ENCODE results near the gene GOSR2. TPM values are rescaled to one million over a fixed set of nuclear protein-coding genes. Genes with fewer than 3 reads are reported as not detected.

The GOSR2 gene
- total RNA-seq, 1 donor from 2014 or later, result 60.2 TPM

- peak overlapping the region; percentile 16 for H3K27ac Mint-ChIP-seq
- H3K27me3 Mint-ChIP-seq, result peaks cover 78% of the 10 kb centered on the region
- H3K9me3 Mint-ChIP-seq, result no peaks in the 10 kb centered on the region
- H3K4me3 Mint-ChIP-seq, result peak overlapping the region; percentile 93
- peaks cover 17% of the 10 kb centered on the region for H3K4me1 Mint-ChIP-seq (ENCODE audit: unreplicated experiment)
- no peaks in the 10 kb centered on the region for H3K36me3 Mint-ChIP-seq
- no peak for DNase-seq (ENCODE audit: extremely low spot score, unreplicated experiment)
- no peak for TF ChIP-seq CTCF (conservative IDR thresholded peaks at IDR 0.05)
These were observed 53.8 kb downstream of the GOSR2 start for GRCh38 chr17:46976626-46977270.

GRCh38 chr17:46977348-46977747 is 54.4 kb downstream of the GOSR2 start:
- Mint-ChIP-seq H3K27ac (peak overlapping the region; percentile 16), H3K9me3 (no peaks in the 10 kb centered on the region), H3K27me3 (peaks cover 80% of the 10 kb centered on the region), H3K36me3 (no peaks in the 10 kb centered on the region), H3K4me3 (peak overlapping the region; percentile 93), H3K4me1 (ENCODE audit: unreplicated experiment) (peaks cover 17% of the 10 kb centered on the region)
- peak; percentile 73 for TF ChIP-seq CTCF (conservative IDR thresholded peaks at IDR 0.05)
- no peak for DNase-seq (ENCODE audit: extremely low spot score, unreplicated experiment)

- H3K9me3 Mint-ChIP-seq, result no peaks in the 10 kb centered on the region
- H3K4me1 Mint-ChIP-seq (ENCODE audit: unreplicated experiment), result peaks cover 17% of the 10 kb centered on the region
- no peaks in the 10 kb centered on the region for H3K36me3 Mint-ChIP-seq
- H3K27me3 Mint-ChIP-seq, result peaks cover 81% of the 10 kb centered on the region
- peak overlapping the region; percentile 93 for H3K4me3 Mint-ChIP-seq
- peak overlapping the region; percentile 74 for H3K27ac Mint-ChIP-seq
- no peak for TF ChIP-seq CTCF (conservative IDR thresholded peaks at IDR 0.05)
- no peak for DNase-seq (ENCODE audit: extremely low spot score, unreplicated experiment)
These were observed 55.0 kb downstream of the GOSR2 start for GRCh38 chr17:46977750-46978488.

- H3K36me3 Mint-ChIP-seq, result no peaks in the 10 kb centered on the region
- H3K4me1 Mint-ChIP-seq (ENCODE audit: unreplicated experiment), result peaks cover 17% of the 10 kb centered on the region
- no peak for DNase-seq (ENCODE audit: extremely low spot score, unreplicated experiment)
- H3K4me3 Mint-ChIP-seq, result peak overlapping the region; percentile 93
- TF ChIP-seq CTCF (conservative IDR thresholded peaks at IDR 0.05), result no peak
- H3K27ac Mint-ChIP-seq, result no peak overlapping the region
- H3K9me3 Mint-ChIP-seq, result no peaks in the 10 kb centered on the region
- peaks cover 76% of the 10 kb centered on the region for H3K27me3 Mint-ChIP-seq
These were observed 55.7 kb downstream of the GOSR2 start for GRCh38 chr17:46978489-46979146.

GRCh38 chr17:46979147-46979863 is 56.3 kb downstream of the GOSR2 start, which contains the start of gene RPRML:
RPRML (minus strand) TSS chr17:46979253; CDS start chr17:46979007, 246 bp downstream.
- Mint-ChIP-seq H3K27ac (peak within 1 kb of the TSS; percentile 74), H3K36me3 (no peaks in the 10 kb centered on the region), H3K4me1 (ENCODE audit: unreplicated experiment) (peaks cover 17% of the 10 kb centered on the region), H3K4me3 (peak within 1 kb of the TSS; percentile 93), H3K9me3 (no peaks in the 10 kb centered on the region), H3K27me3 (peaks cover 73% of the 10 kb centered on the region)
- DNase-seq (ENCODE audit: extremely low spot score, unreplicated experiment), result no peak
- TF ChIP-seq CTCF (conservative IDR thresholded peaks at IDR 0.05), result no peak
